ENCODE measurements around the gene CCN2. TPM values are rescaled to one million over a fixed set of nuclear protein-coding genes. Genes with fewer than 3 reads are reported as not detected.
"Not testable (repeated sequence)": the region's sequence is repeated elsewhere in the genome, so short reads cannot be mapped to it uniquely, and the experiment has no call there.

Gene CCN2
- total RNA-seq, 3 donors from 2014 or later, result 91.1 to 122 (median 95.0) TPM

DNA sequence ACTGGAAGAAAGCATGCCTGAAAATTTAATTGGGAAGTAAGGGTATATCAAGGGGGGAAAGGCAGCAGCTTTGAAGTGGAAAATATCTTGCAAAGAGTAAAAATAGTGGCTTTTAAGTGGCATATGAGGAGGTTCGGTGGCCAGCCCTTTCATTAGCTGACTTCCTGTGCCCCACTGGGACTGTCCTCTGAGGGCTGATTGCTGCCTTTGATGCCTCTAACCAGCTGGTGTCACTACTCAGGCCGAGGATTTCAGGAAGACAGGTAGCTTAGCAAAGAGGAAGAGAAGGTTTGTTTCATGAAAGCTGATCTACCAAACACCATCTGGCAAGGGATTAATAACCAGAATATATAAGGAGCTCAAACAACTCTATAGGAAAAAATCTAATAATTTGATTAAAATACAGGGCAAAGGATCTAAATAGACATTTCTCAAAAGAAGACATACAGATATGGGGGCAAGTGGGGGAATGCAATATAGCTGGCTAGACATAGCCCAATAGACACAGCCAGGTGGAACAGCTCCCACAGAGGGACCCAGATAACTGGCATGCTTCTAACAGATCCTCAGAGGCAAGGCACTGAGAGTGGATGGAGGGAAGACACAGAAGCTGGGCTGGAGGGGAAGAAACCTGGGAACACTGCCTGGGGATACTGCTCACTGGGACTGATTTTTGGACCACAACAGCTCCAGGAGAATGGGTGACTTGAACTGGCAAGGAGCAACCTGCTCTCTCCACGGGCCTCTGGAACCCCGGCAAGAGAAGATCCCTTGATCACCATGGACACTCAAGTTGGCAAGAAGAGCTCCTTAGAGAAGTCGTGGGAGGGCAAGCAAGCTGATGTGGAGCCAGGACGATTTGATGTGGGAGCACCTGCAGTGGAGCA, 33.2 kb downstream of the CCN2 start:
- H3K27me3 ChIP-seq, result no peaks in the 10 kb centered on the region
- intact Hi-C loops (cut with DNase I; ENCODE audit: low total_unique reads), result no loop called here
- no peaks in the 10 kb centered on the region for H3K36me3 ChIP-seq
- TF ChIP-seq, protein P1, sequence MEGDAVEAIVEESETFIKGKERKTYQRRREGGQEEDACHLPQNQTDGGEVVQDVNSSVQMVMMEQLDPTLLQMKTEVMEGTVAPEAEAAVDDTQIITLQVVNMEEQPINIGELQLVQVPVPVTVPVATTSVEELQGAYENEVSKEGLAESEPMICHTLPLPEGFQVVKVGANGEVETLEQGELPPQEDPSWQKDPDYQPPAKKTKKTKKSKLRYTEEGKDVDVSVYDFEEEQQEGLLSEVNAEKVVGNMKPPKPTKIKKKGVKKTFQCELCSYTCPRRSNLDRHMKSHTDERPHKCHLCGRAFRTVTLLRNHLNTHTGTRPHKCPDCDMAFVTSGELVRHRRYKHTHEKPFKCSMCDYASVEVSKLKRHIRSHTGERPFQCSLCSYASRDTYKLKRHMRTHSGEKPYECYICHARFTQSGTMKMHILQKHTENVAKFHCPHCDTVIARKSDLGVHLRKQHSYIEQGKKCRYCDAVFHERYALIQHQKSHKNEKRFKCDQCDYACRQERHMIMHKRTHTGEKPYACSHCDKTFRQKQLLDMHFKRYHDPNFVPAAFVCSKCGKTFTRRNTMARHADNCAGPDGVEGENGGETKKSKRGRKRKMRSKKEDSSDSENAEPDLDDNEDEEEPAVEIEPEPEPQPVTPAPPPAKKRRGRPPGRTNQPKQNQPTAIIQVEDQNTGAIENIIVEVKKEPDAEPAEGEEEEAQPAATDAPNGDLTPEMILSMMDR (IDR thresholded peaks at IDR 0.05), result no peak
- no peak for TF ChIP-seq POLR2AphosphoS5 (IDR thresholded peaks at IDR 0.05)
- TF ChIP-seq POLR2A (IDR thresholded peaks at IDR 0.05), result no peak
- no peak for DNase-seq (ENCODE audit: low spot score in 2 of 2)
- H3K9me3 ChIP-seq, result peaks cover 3 to 13% of the 10 kb centered on the region in 2 donors
- no peak overlapping the region for H3K4me3 ChIP-seq
- no peak overlapping the region for H3K27ac ChIP-seq
- no peaks in the 10 kb centered on the region for H3K4me1 ChIP-seq

DNA sequence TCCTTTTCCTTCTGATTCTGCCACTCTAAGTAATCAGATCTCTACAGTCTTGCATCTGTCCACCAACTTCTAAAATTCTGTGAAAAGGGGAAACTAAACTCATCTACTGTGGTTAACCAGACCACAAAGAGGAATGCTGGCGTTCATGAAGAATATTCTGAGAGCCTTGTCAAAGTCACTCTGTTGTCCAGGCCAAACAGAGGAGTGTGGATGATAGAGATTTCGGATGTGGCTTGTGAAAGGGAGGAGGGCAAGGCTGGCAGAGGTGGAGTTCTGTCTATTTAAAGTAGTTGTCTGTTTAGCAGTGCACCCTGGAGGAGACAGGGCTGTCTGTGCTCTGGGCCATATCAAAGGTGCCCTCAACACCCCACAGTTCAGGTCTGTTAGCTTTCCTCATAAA, 33.9 kb downstream of the CCN2 start:
- H3K36me3 ChIP-seq, result no peaks in the 10 kb centered on the region
- intact Hi-C loops (cut with DNase I; ENCODE audit: low total_unique reads), result no loop called here
- no peak overlapping the region for H3K4me3 ChIP-seq
- DNase-seq (ENCODE audit: low spot score in 2 of 2), result no peak
- no peaks in the 10 kb centered on the region for H3K4me1 ChIP-seq
- TF ChIP-seq POLR2A (IDR thresholded peaks at IDR 0.05), result no peak
- TF ChIP-seq POLR2AphosphoS5 (IDR thresholded peaks at IDR 0.05), result no peak
- TF ChIP-seq, protein P1 (IDR thresholded peaks at IDR 0.05), result no peak
- H3K9me3 ChIP-seq, result peaks cover 0 to 10% of the 10 kb centered on the region in 2 donors
- no peaks in the 10 kb centered on the region for H3K27me3 ChIP-seq
- H3K27ac ChIP-seq, result no peak overlapping the region

DNA sequence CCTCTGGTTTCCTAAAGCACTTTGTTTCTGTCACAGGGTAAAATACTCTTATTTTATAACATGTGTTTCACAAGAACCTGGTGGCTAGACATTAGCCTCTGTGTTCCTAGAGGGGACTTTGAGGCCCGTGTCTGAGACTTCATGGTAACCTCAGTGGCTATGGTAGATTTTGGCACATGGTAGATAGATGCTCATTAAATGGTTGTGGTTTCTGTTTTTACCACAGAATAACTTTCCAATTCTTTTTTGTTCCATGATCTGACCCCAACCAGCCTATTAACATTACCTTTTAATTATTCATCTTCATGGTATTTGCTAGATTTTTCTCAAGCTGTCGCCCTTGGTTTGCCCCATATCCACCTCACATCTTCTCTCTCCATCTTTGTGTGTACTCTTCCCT, 34.3 kb downstream of the CCN2 start:
- no peak for TF ChIP-seq POLR2A (IDR thresholded peaks at IDR 0.05)
- TF ChIP-seq POLR2AphosphoS5 (IDR thresholded peaks at IDR 0.05), result no peak
- Histone ChIP-seq H3K9me3 (peaks cover 0 to 5% of the 10 kb centered on the region in 2 donors), H3K27ac (no peak overlapping the region), H3K36me3 (no peaks in the 10 kb centered on the region), H3K4me3 (no peak overlapping the region), H3K4me1 (no peaks in the 10 kb centered on the region), H3K27me3 (no peaks in the 10 kb centered on the region)
- DNase-seq (ENCODE audit: low spot score in 2 of 2), result no peak
- intact Hi-C loops (cut with DNase I; ENCODE audit: low total_unique reads), result no loop called here

DNA sequence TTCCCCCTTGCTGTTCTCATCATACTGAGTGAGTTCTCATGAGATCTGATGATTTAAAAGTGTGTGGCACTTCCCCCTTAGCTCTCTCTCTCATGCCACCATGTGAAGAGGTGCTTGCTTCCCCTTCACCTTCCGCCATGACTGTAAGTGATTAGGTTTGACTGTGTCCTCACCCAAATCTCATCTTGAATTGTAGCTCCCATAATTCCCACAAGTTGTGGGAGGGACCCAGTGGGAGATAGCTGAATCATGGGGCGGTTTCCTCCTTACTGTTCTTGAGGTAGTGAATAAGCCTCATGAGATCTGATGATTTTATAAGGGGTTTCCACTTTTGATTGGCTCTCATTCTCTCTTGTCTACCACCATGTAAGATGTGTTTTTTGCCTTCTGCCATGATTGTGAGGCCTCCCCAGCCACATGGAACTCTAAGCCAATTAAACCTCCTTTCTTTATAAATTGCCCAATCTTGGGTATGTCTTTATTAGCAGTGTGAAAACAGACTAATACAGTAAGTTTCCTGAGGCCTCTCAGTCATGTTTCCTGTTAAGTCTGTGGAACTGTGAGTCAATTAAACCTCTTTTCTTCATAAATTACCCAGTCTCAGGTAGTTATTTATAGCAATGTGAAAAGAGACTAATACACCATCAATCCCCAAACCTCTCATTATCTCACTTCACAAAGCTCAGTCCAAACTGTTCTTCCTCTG, 34.9 kb downstream of the CCN2 start:
- H3K36me3 ChIP-seq; intact Hi-C loops (cut with DNase I; ENCODE audit: low total_unique reads); H3K9me3 ChIP-seq; H3K27ac ChIP-seq; H3K4me1 ChIP-seq; DNase-seq (ENCODE audit: low spot score in 2 of 2); H3K27me3 ChIP-seq; H3K4me3 ChIP-seq: not testable (repeated sequence)

DNA sequence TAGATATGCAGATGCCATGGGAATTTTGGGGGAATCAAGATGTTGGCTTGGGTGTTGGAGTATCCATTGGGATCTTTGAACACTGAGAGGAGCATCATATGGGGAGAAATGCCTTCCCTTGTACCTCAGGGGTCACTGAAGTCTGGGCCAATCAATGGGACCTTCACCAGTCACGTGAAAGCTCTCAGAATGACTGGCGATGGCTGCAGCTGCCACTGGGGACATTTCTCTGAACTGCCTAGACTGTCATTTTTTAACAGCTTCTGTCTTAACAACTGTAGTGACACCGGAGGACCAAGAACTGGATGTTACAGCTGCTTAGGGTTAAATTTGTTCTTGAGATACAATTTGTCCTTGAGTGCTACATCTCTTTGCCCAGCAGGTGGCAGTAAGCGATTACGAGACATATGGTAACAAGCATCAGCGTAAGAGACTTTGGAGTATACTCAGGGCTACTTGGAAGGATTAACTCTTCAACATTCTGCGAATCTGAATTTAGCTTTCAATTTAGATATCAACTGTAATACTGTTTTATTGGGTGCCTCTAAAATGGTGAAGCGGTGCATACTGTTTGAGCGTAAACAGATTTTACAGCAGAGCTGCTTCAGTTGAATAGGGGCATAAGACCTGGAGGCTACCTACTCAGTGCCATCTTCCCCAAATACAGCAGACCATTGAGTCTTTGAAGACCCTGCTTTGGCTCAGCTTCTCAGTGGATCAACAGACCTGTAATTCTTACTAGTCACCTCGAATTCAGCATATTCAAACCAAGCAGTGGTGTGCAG, 36.0 kb downstream of the CCN2 start:
- intact Hi-C loops (cut with DNase I; ENCODE audit: low total_unique reads), result no loop called here
- no peaks in the 10 kb centered on the region for H3K27me3 ChIP-seq
- no peaks in the 10 kb centered on the region for H3K36me3 ChIP-seq
- no peaks in the 10 kb centered on the region for H3K4me1 ChIP-seq
- H3K4me3 ChIP-seq, result no peak overlapping the region
- no peak overlapping the region for H3K27ac ChIP-seq
- peak in 1 of 2 donors; percentile 51 for DNase-seq (ENCODE audit: low spot score in 2 of 2)
- no peaks in the 10 kb centered on the region for H3K9me3 ChIP-seq
- TF ChIP-seq, protein P1 (IDR thresholded peaks at IDR 0.05), result peak; percentile 50 to 76 (median 68)
- TF ChIP-seq POLR2AphosphoS5 (IDR thresholded peaks at IDR 0.05) (no peak), POLR2A (IDR thresholded peaks at IDR 0.05) (no peak)

All from breast epithelium (tissue), 4 donors.